Hepatocyte (in vitro differentiated cells): ENCODE measurements around the gene HRH2. TPM values are rescaled to one million over a fixed set of nuclear protein-coding genes. Genes with fewer than 3 reads are reported as not detected.

Source experiments
- DNase-seq: peaks from one replicate; pipeline ENCODE4 v3.0.0-alpha.2; 2016; ENCODE audit warnings: low spot score
- H2AFZ ChIP-seq: fragments of 200-600 bp; sonication (generic); 2 replicates; pipeline ENCODE4 v1.6.0; 2016; ENCODE audit warnings: antibody characterized with exemption, mild to moderate bottlenecking
- H3K27ac ChIP-seq: fragments of 200-600 bp; sonication (generic); 2 replicates; pipeline ENCODE4 v1.5.1; 2016; ENCODE audit warnings: mild to moderate bottlenecking
- H3K27me3 ChIP-seq: fragments of 200-600 bp; sonication (generic); 2 replicates; pipeline ENCODE4 v1.6.1; 2016
- H3K36me3 ChIP-seq: fragments of 200-600 bp; sonication (generic); replicated peaks from 2 replicates; pipeline ENCODE4 v1.5.1; 2016; ENCODE audit warnings: low read depth; ENCODE audit not compliant: insufficient read depth
- H3K4me1 ChIP-seq: fragments of 200-600 bp; sonication (generic); 2 replicates; pipeline ENCODE4 v1.5.1; 2016; ENCODE audit warnings: mild to moderate bottlenecking, moderate library complexity; ENCODE audit not compliant: insufficient read depth
- H3K4me2 ChIP-seq: fragments of 200-600 bp; sonication (generic); 2 replicates; pipeline ENCODE4 v1.6.0; 2016
- H3K4me3 ChIP-seq: fragments of 200-600 bp; sonication (generic); 2 replicates; pipeline ENCODE4 v1.5.1; 2016; ENCODE audit warnings: mild to moderate bottlenecking
- H3K79me2 ChIP-seq: fragments of 200-600 bp; sonication (generic); 2 replicates; pipeline ENCODE4 v1.6.0; 2017; ENCODE audit warnings: mild to moderate bottlenecking
- H3K9me2 ChIP-seq: fragments of 200-600 bp; sonication (generic); replicated peaks from 2 replicates; pipeline ENCODE4 v1.6.0; 2017; ENCODE audit warnings: mild to moderate bottlenecking; ENCODE audit not compliant: insufficient read depth
- H3K9me3 ChIP-seq: fragments of 200-600 bp; sonication (generic); 2 replicates; pipeline ENCODE4 v1.5.1; 2016; ENCODE audit warnings: low read depth, mild to moderate bottlenecking
- H4K20me1 ChIP-seq: fragments of 200-600 bp; sonication (generic); 2 replicates; pipeline ENCODE4 v1.6.0; 2016; ENCODE audit warnings: mild to moderate bottlenecking; ENCODE audit not compliant: insufficient read depth, poor library complexity, severe bottlenecking
- CTCF ChIP-seq: fragments of 200-600 bp; sonication (generic); IDR thresholded peaks from 2 replicates; pipeline ENCODE4 v1.5.1; 2016; ENCODE audit warnings: antibody characterized with exemption, mild to moderate bottlenecking; ENCODE audit not compliant: poor library complexity
- EZH2 ChIP-seq: fragments of 200-600 bp; sonication (generic); IDR thresholded peaks from 2 replicates; pipeline ENCODE4 v1.6.1; 2016; ENCODE audit warnings: antibody characterized with exemption, mild to moderate bottlenecking, borderline replicate concordance
- EZH2phosphoT487 ChIP-seq: fragments of 200-600 bp; sonication (generic); IDR thresholded peaks from one replicate; pipeline ENCODE4 v1.6.1; 2018; ENCODE audit warnings: antibody characterized with exemption, mild to moderate bottlenecking, low read depth, moderate library complexity; ENCODE audit not compliant: unreplicated experiment, severe bottlenecking
- WGBS: methylation state at CpG from one replicate; pipeline ENCODE4 v1.1.6; 2016; ENCODE audit warnings: low lambda C conversion rate; ENCODE audit errors: missing lambda C conversion rate; 5-methylcytosine and 5-hydroxymethylcytosine counted together
- polyA plus RNA-seq: library from polyadenylated mRNA; unstranded; fragments of >200 nt; fragmentation: Nextera tagmentation; extraction: Ambion mirVana; gene quantifications from 2 replicates; pipeline ENCODE4 v1.2.1, GENCODE V29; 2016
- total RNA-seq: library from RNA; depleted of rRNA; stranded (reverse); fragments of >200 nt; gene quantifications from 2 replicates; pipeline ENCODE4 v1.2.3, GENCODE V29; 2014

HRH2 gene
- total and polyA plus RNA-seq, 2 experiments from 2014 or later = 2.2 to 2.5 TPM

- no peaks in the 10 kb centered on the region for H3K27me3 ChIP-seq
- H2AFZ ChIP-seq = peak overlapping the region; percentile 21
- no peaks in the 10 kb centered on the region for H3K36me3 ChIP-seq
- H3K4me3 ChIP-seq = no peak overlapping the region
- peaks cover 6% of the 10 kb centered on the region for H3K4me1 ChIP-seq
- H3K4me2 ChIP-seq = peak overlapping the region; percentile 74
- no peaks in the 10 kb centered on the region for H4K20me1 ChIP-seq
- no peak overlapping the region for H3K27ac ChIP-seq
- peak; percentile 69 for DNase-seq
- no peaks in the 10 kb centered on the region for H3K9me2 ChIP-seq
- peak; percentile 60 for TF ChIP-seq CTCF
- TF ChIP-seq EZH2 = no peak
- TF ChIP-seq EZH2phosphoT487 = no peak
- 23% methylated on average over 32 of the region's 33 CpGs for WGBS
- no peaks in the 10 kb centered on the region for H3K9me3 ChIP-seq
- H3K79me2 ChIP-seq = no peaks in the 10 kb centered on the region
These were observed 71.3 kb downstream of the HRH2 start for GRCh38 chr5:175728885-175729828.

- Histone ChIP-seq H3K9me3 (no peaks in the 10 kb centered on the region), H3K4me1 (no peaks in the 10 kb centered on the region), H3K27ac (no peak overlapping the region), H3K9me2 (no peaks in the 10 kb centered on the region), H3K27me3 (no peaks in the 10 kb centered on the region), H3K36me3 (no peaks in the 10 kb centered on the region), H3K4me2 (peak overlapping the region; percentile 74), H4K20me1 (no peaks in the 10 kb centered on the region), H2AFZ (peak overlapping the region; percentile 21), H3K4me3 (no peak overlapping the region), H3K79me2 (no peaks in the 10 kb centered on the region)
- TF ChIP-seq CTCF (peak; percentile 97), EZH2phosphoT487 (no peak)
- 7% methylated on average over 9 of the region's 9 CpGs for WGBS
- peak; percentile 95 for DNase-seq
These were observed 72.0 kb downstream of the HRH2 start for GRCh38 chr5:175729829-175730277.

- Histone ChIP-seq H3K79me2 (no peaks in the 10 kb centered on the region), H3K9me2 (no peaks in the 10 kb centered on the region), H3K27me3 (no peaks in the 10 kb centered on the region), H3K9me3 (no peaks in the 10 kb centered on the region), H3K4me1 (no peaks in the 10 kb centered on the region), H3K4me3 (no peak overlapping the region), H4K20me1 (no peaks in the 10 kb centered on the region), H2AFZ (no peak overlapping the region), H3K4me2 (no peak overlapping the region), H3K36me3 (no peaks in the 10 kb centered on the region), H3K27ac (no peak overlapping the region)
- DNase-seq = no peak
- 76% methylated on average over 3 of the region's 3 CpGs for WGBS
- TF ChIP-seq EZH2 (no peak), CTCF (no peak), EZH2phosphoT487 (no peak)
These were observed 73.3 kb downstream of the HRH2 start for GRCh38 chr5:175731172-175731571.
